Measurements from ENCODE around the gene TMEM74B. TPM values are rescaled to one million over a fixed set of nuclear protein-coding genes. Genes with fewer than 3 reads are reported as not detected.

The TMEM74B gene
- total RNA-seq, 1 experiment from 2014 or later = 1.1 TPM

DNA sequence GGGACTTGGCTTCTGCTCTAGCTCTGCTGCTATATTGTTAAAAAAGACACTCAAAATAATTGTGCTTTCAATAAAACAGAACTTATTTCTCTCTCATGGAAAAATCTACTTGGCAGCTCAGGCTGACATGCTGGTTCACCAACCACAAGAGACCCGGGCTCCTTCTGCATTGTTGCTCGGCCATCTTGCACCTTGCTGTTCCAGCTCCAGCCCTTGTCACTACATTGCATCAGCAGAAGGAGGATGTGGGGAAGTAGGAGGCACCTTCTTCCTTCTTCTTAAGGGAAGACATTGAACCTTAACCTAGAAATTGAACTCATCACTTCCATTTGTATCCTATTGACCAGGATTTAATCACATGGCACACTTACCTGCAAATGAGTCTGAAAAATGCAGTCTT lies 11.9 kb upstream of the TMEM74B start:
- intact Hi-C loops (cut with micrococcal nuclease; ENCODE audit: unreplicated experiment) (no loop called here), in situ Hi-C loops (cut with HindIII; ENCODE audit: low pct_unique_long_range_greater_than_20kb, low sequenced_read_pairs) (no loop called here)
- ATAC-seq = no peak
- no TSS peak for BruUV-seq (replicated peaks)
- no peaks in the 10 kb centered on the region for H3K4me1 ChIP-seq (ENCODE audit: control insufficient read depth, insufficient read depth, low read length)
- no peak overlapping the region for H3K4me3 ChIP-seq (ENCODE audit: low read depth in 2 of 2, low read length in 2 of 2)
- no peaks in the 10 kb centered on the region for H3K36me3 ChIP-seq (ENCODE audit: control insufficient read depth, insufficient read depth, low read length)
- H3K9me3 ChIP-seq (ENCODE audit: control insufficient read depth, insufficient read depth, low read depth, low read length) = no peaks in the 10 kb centered on the region
- TF ChIP-seq, protein P1, sequence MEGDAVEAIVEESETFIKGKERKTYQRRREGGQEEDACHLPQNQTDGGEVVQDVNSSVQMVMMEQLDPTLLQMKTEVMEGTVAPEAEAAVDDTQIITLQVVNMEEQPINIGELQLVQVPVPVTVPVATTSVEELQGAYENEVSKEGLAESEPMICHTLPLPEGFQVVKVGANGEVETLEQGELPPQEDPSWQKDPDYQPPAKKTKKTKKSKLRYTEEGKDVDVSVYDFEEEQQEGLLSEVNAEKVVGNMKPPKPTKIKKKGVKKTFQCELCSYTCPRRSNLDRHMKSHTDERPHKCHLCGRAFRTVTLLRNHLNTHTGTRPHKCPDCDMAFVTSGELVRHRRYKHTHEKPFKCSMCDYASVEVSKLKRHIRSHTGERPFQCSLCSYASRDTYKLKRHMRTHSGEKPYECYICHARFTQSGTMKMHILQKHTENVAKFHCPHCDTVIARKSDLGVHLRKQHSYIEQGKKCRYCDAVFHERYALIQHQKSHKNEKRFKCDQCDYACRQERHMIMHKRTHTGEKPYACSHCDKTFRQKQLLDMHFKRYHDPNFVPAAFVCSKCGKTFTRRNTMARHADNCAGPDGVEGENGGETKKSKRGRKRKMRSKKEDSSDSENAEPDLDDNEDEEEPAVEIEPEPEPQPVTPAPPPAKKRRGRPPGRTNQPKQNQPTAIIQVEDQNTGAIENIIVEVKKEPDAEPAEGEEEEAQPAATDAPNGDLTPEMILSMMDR (IDR thresholded peaks at IDR 0.05) = no peak
- TF ChIP-seq POLR2AphosphoS5 (IDR thresholded peaks at IDR 0.05; ENCODE audit: low read depth, low read length) (no peak), TCF7L2 (IDR thresholded peaks at IDR 0.05; ENCODE audit: low read depth, low read length) (no peak), SIN3A (IDR thresholded peaks at IDR 0.05; ENCODE audit: borderline replicate concordance, insufficient read depth, low read depth, low read length) (no peak)
- TF ChIP-seq, protein P2, sequence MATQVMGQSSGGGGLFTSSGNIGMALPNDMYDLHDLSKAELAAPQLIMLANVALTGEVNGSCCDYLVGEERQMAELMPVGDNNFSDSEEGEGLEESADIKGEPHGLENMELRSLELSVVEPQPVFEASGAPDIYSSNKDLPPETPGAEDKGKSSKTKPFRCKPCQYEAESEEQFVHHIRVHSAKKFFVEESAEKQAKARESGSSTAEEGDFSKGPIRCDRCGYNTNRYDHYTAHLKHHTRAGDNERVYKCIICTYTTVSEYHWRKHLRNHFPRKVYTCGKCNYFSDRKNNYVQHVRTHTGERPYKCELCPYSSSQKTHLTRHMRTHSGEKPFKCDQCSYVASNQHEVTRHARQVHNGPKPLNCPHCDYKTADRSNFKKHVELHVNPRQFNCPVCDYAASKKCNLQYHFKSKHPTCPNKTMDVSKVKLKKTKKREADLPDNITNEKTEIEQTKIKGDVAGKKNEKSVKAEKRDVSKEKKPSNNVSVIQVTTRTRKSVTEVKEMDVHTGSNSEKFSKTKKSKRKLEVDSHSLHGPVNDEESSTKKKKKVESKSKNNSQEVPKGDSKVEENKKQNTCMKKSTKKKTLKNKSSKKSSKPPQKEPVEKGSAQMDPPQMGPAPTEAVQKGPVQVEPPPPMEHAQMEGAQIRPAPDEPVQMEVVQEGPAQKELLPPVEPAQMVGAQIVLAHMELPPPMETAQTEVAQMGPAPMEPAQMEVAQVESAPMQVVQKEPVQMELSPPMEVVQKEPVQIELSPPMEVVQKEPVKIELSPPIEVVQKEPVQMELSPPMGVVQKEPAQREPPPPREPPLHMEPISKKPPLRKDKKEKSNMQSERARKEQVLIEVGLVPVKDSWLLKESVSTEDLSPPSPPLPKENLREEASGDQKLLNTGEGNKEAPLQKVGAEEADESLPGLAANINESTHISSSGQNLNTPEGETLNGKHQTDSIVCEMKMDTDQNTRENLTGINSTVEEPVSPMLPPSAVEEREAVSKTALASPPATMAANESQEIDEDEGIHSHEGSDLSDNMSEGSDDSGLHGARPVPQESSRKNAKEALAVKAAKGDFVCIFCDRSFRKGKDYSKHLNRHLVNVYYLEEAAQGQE (IDR thresholded peaks at IDR 0.05; ENCODE audit: insufficient read depth in 1 of 2, low read depth in 2 of 2, low read length in 1 of 2) = no peak
- ChIA-PET CTCF (no interaction called here), POLR2A (no interaction called here)
- no peak for DNase-seq (ENCODE audit: low read depth, low spot score)
- H3K27ac ChIP-seq (ENCODE audit: low read length) = no peak overlapping the region
- 0 out of 2 replicates have a peak, but pooled peaks cover 2% of the 10 kb centered on the region for H3K27me3 ChIP-seq (ENCODE audit: control insufficient read depth, insufficient read depth, low read length)

DNA sequence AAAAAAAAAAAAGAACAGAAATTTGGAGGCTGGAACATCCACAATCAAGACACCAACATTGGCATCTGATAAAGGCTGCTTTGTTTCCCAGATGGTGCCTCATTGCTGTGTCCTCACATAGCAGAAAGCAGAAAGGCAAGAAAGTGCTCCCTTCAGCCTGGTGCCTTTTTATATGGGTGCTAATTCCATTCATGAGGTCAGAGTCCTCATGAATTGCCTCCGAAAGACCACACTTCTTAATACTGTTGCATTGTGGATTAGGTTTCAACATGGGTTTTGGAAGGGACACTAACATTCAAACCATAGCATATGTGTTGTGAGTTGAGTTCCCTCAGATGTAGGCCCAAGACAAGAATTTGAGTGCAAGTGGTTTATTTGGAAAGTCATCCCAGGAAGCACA lies 10.4 kb upstream of the TMEM74B start:
- TF ChIP-seq, protein P1 (IDR thresholded peaks at IDR 0.05) = no peak
- TF ChIP-seq TCF7L2 (IDR thresholded peaks at IDR 0.05; ENCODE audit: low read depth, low read length) = no peak
- TF ChIP-seq SIN3A (IDR thresholded peaks at IDR 0.05; ENCODE audit: borderline replicate concordance, insufficient read depth, low read depth, low read length) = no peak
- TF ChIP-seq, protein P2 (IDR thresholded peaks at IDR 0.05; ENCODE audit: insufficient read depth in 1 of 2, low read depth in 2 of 2, low read length in 1 of 2) = no peak
- TF ChIP-seq POLR2AphosphoS5 (IDR thresholded peaks at IDR 0.05; ENCODE audit: low read depth, low read length) = no peak
- no peak for DNase-seq (ENCODE audit: low read depth, low spot score)
- no peaks in the 10 kb centered on the region for H3K4me1 ChIP-seq (ENCODE audit: control insufficient read depth, insufficient read depth, low read length)
- H3K4me3 ChIP-seq (ENCODE audit: low read depth in 2 of 2, low read length in 2 of 2) = no peak overlapping the region
- H3K36me3 ChIP-seq (ENCODE audit: control insufficient read depth, insufficient read depth, low read length) = no peaks in the 10 kb centered on the region
- H3K9me3 ChIP-seq (ENCODE audit: control insufficient read depth, insufficient read depth, low read depth, low read length) = no peaks in the 10 kb centered on the region
- in situ Hi-C loops (cut with HindIII; ENCODE audit: low pct_unique_long_range_greater_than_20kb, low sequenced_read_pairs) = no loop called here
- POLR2A ChIA-PET = no interaction called here
- BruUV-seq (replicated peaks) = no TSS peak
- intact Hi-C loops (cut with micrococcal nuclease; ENCODE audit: unreplicated experiment) = no loop called here
- ATAC-seq = no peak
- CTCF ChIA-PET = no interaction called here
- no peak overlapping the region for H3K27ac ChIP-seq (ENCODE audit: low read length)
- H3K27me3 ChIP-seq (ENCODE audit: control insufficient read depth, insufficient read depth, low read length) = peaks cover 5% of the 10 kb centered on the region; the same call in 1 of the 2 replicates
